ENCODE data around the gene DOCK1. TPM values are rescaled to one million over a fixed set of nuclear protein-coding genes. Genes with fewer than 3 reads are reported as not detected.
"Not testable (repeated sequence)": the region's sequence is repeated elsewhere in the genome, so short reads cannot be mapped to it uniquely, and the experiment has no call there.

The DOCK1 gene
- total and polyA plus RNA-seq, 2 donors from 2014 or later, result 15.8 to 81.7 TPM

GRCh38 chr10:126889421-126889820 is 15.8 kb upstream of the DOCK1 start:
- H3K9ac ChIP-seq (ENCODE audit: low read length in 3 of 3), result no peak overlapping the region
- H3K4me1 ChIP-seq (ENCODE audit: control insufficient read depth in 2 of 3, insufficient read depth in 2 of 3, low read depth in 1 of 3, low read length in 3 of 3), result no peaks in the 10 kb centered on the region
- FAIRE-seq, result no peak
- H3K9me3 ChIP-seq (ENCODE audit: control insufficient read depth in 2 of 3, insufficient read depth in 1 of 3, low read length in 3 of 3), result no peaks in the 10 kb centered on the region
- DNase-seq, result no peak
- H3K27ac ChIP-seq (ENCODE audit: low read depth in 2 of 2, low read length in 2 of 2), result no peak overlapping the region
- H3K36me3 ChIP-seq (ENCODE audit: control insufficient read depth in 2 of 3, insufficient read depth in 3 of 3, low read length in 3 of 3), result no peaks in the 10 kb centered on the region
- no peaks in the 10 kb centered on the region for H3K27me3 ChIP-seq (ENCODE audit: control insufficient read depth, insufficient read depth, low read length)
- intact Hi-C loops (cut with DNase I), result no loop called here
- no peak for TF ChIP-seq CTCF (IDR thresholded peaks at IDR 0.05; ENCODE audit: borderline replicate concordance, extremely low read depth, insufficient read depth)
- no peak overlapping the region for H3K4me3 ChIP-seq (ENCODE audit: low read length in 3 of 3)

- DNase-seq; H3K4me1 ChIP-seq (ENCODE audit: control insufficient read depth in 2 of 3, insufficient read depth in 2 of 3, low read depth in 1 of 3, low read length in 3 of 3); H3K36me3 ChIP-seq (ENCODE audit: control insufficient read depth in 2 of 3, insufficient read depth in 3 of 3, low read length in 3 of 3); H3K9me3 ChIP-seq (ENCODE audit: control insufficient read depth in 2 of 3, insufficient read depth in 1 of 3, low read length in 3 of 3); H3K9ac ChIP-seq (ENCODE audit: low read length in 3 of 3); H3K27me3 ChIP-seq (ENCODE audit: control insufficient read depth, insufficient read depth, low read length); H3K4me3 ChIP-seq (ENCODE audit: low read length in 3 of 3); intact Hi-C loops (cut with DNase I); H3K27ac ChIP-seq (ENCODE audit: low read depth in 2 of 2, low read length in 2 of 2); FAIRE-seq: not testable (repeated sequence)
Observed at GRCh38 chr10:126890797-126891196, 14.4 kb upstream of the DOCK1 start.

- FAIRE-seq, result no peak
- H3K4me3 ChIP-seq (ENCODE audit: low read length in 3 of 3), result peak overlapping the region in 1 of 3 donors; percentile 25
- no peaks in the 10 kb centered on the region for H3K4me1 ChIP-seq (ENCODE audit: control insufficient read depth in 2 of 3, insufficient read depth in 2 of 3, low read depth in 1 of 3, low read length in 3 of 3)
- H3K9me3 ChIP-seq (ENCODE audit: control insufficient read depth in 2 of 3, insufficient read depth in 1 of 3, low read length in 3 of 3), result no peaks in the 10 kb centered on the region
- H3K27ac ChIP-seq (ENCODE audit: low read depth in 2 of 2, low read length in 2 of 2), result no peak overlapping the region
- H3K36me3 ChIP-seq (ENCODE audit: control insufficient read depth in 2 of 3, insufficient read depth in 3 of 3, low read length in 3 of 3), result no peaks in the 10 kb centered on the region
- no peak for TF ChIP-seq CTCF (IDR thresholded peaks at IDR 0.05; ENCODE audit: borderline replicate concordance, extremely low read depth, insufficient read depth)
- no peaks in the 10 kb centered on the region for H3K27me3 ChIP-seq (ENCODE audit: control insufficient read depth, insufficient read depth, low read length)
- DNase-seq, result peak in 1 of 5 donors; percentile 25
- intact Hi-C loops (cut with DNase I), result no loop called here
- H3K9ac ChIP-seq (ENCODE audit: low read length in 3 of 3), result no peak overlapping the region
Observed at GRCh38 chr10:126892226-126893175, 12.7 kb upstream of the DOCK1 start.

GRCh38 chr10:126893206-126893605 is 12.0 kb upstream of the DOCK1 start:
- no peak for DNase-seq
- intact Hi-C loops (cut with DNase I), result no loop called here
- H3K4me3 ChIP-seq (ENCODE audit: low read length in 3 of 3), result no peak overlapping the region
- no peak for FAIRE-seq
- no peaks in the 10 kb centered on the region for H3K4me1 ChIP-seq (ENCODE audit: control insufficient read depth in 2 of 3, insufficient read depth in 2 of 3, low read depth in 1 of 3, low read length in 3 of 3)
- no peaks in the 10 kb centered on the region for H3K36me3 ChIP-seq (ENCODE audit: control insufficient read depth in 2 of 3, insufficient read depth in 3 of 3, low read length in 3 of 3)
- TF ChIP-seq CTCF (IDR thresholded peaks at IDR 0.05; ENCODE audit: borderline replicate concordance, extremely low read depth, insufficient read depth), result no peak
- no peaks in the 10 kb centered on the region for H3K27me3 ChIP-seq (ENCODE audit: control insufficient read depth, insufficient read depth, low read length)
- no peak overlapping the region for H3K9ac ChIP-seq (ENCODE audit: low read length in 3 of 3)
- H3K27ac ChIP-seq (ENCODE audit: low read depth in 2 of 2, low read length in 2 of 2), result no peak overlapping the region
- H3K9me3 ChIP-seq (ENCODE audit: control insufficient read depth in 2 of 3, insufficient read depth in 1 of 3, low read length in 3 of 3), result no peaks in the 10 kb centered on the region
